Large intestine (tissue), 3 donors: ENCODE results near the gene RAB3IL1. TPM values are rescaled to one million over a fixed set of nuclear protein-coding genes. Genes with fewer than 3 reads are reported as not detected.

Experiments used
- DNase-seq, 2 donors: peaks; one replicate each; pipeline versions ENCODE4 v3.0.0 to v3.0.0-alpha.2; 2013
- H3K27ac ChIP-seq: one replicate; pipeline ENCODE4 v1.5.1; 2013; ENCODE audit warnings: low read length
- H3K27me3 ChIP-seq: 2 replicates; pipeline ENCODE4 v1.6.1; 2013; ENCODE audit warnings: low read length; ENCODE audit not compliant: control insufficient read depth, insufficient read depth
- H3K36me3 ChIP-seq: 2 replicates; pipeline ENCODE4 v1.6.1; 2013; ENCODE audit warnings: low read length; ENCODE audit not compliant: control insufficient read depth, insufficient read depth
- H3K4me1 ChIP-seq: one replicate; pipeline ENCODE4 v1.6.1; 2013; ENCODE audit warnings: low read length; ENCODE audit not compliant: control insufficient read depth, insufficient read depth
- H3K4me3 ChIP-seq: one replicate; pipeline ENCODE4 v1.5.1; 2013; ENCODE audit warnings: low read length
- H3K9me3 ChIP-seq: one replicate; pipeline ENCODE4 v1.6.1; 2013; ENCODE audit warnings: mild to moderate bottlenecking, low read depth, low read length, moderate library complexity; ENCODE audit not compliant: control insufficient read depth
- WGBS: methylation state at CpG from one replicate; pipeline ENCODE4 v1.1.5; 2013; ENCODE audit warnings: low lambda C conversion rate; ENCODE audit not compliant: insufficient coverage; 5-methylcytosine and 5-hydroxymethylcytosine counted together
- polyA plus RNA-seq: library from polyadenylated mRNA; unstranded; fragments of 120-200 nt; gene quantifications from one replicate; pipeline ENCODE4 v1.2.1, GENCODE V29; 2013

Gene RAB3IL1
- polyA plus RNA-seq, 1 donor: 19.6 TPM

- no peak overlapping the region for H3K27ac ChIP-seq
- H3K4me3 ChIP-seq: no peak overlapping the region
- H3K36me3 ChIP-seq: peaks cover 13% of the 10 kb centered on the region
- 60% methylated on average over 1 of the region's 17 CpGs for WGBS
- H3K9me3 ChIP-seq: no peaks in the 10 kb centered on the region
- H3K27me3 ChIP-seq: no peaks in the 10 kb centered on the region
- DNase-seq: no peak
- peaks cover 23% of the 10 kb centered on the region for H3K4me1 ChIP-seq
Observed at GRCh38 chr11:61911701-61912529, 5.5 kb downstream of the RAB3IL1 start.

GRCh38 chr11:61911128-61911700 lies 6.2 kb downstream of the RAB3IL1 start:
- WGBS: no CpG with 5 or more reads among the region's 7 CpGs
- Histone ChIP-seq H3K4me1 (peaks cover 23% of the 10 kb centered on the region), H3K27ac (no peak overlapping the region)

GRCh38 chr11:61910187-61911127 lies 6.9 kb downstream of the RAB3IL1 start:
- Histone ChIP-seq H3K27me3 (no peaks in the 10 kb centered on the region), H3K9me3 (no peaks in the 10 kb centered on the region), H3K27ac (no peak overlapping the region), H3K4me1 (peaks cover 30% of the 10 kb centered on the region), H3K4me3 (no peak overlapping the region), H3K36me3 (peaks cover 27% of the 10 kb centered on the region)
- no CpG with 5 or more reads among the region's 13 CpGs for WGBS
- DNase-seq: no peak

More at GRCh38 chr11:61911128-61911700, 6.2 kb downstream of the RAB3IL1 start:
- H3K4me3 ChIP-seq: no peak overlapping the region
- H3K36me3 ChIP-seq: peaks cover 20% of the 10 kb centered on the region
- no peak for DNase-seq
- no peaks in the 10 kb centered on the region for H3K9me3 ChIP-seq
- H3K27me3 ChIP-seq: no peaks in the 10 kb centered on the region

GRCh38 chr11:61908730-61909316 lies 8.5 kb downstream of the RAB3IL1 start:
- H3K27ac ChIP-seq: peak overlapping the region; percentile 65
- H3K36me3 ChIP-seq: peaks cover 32% of the 10 kb centered on the region
- no CpG with 5 or more reads among the region's 10 CpGs for WGBS
- no peaks in the 10 kb centered on the region for H3K9me3 ChIP-seq
- no peak overlapping the region for H3K4me3 ChIP-seq
- peaks cover 44% of the 10 kb centered on the region for H3K4me1 ChIP-seq
- DNase-seq: peak; percentile 64 to 76
- H3K27me3 ChIP-seq: no peaks in the 10 kb centered on the region

- no peak for DNase-seq
- Histone ChIP-seq H3K36me3 (peaks cover 33% of the 10 kb centered on the region), H3K27me3 (no peaks in the 10 kb centered on the region), H3K27ac (peak overlapping the region; percentile 65), H3K9me3 (no peaks in the 10 kb centered on the region), H3K4me1 (peaks cover 45% of the 10 kb centered on the region), H3K4me3 (no peak overlapping the region)
- no CpG with 5 or more reads among the region's 21 CpGs for WGBS
Observed at GRCh38 chr11:61907871-61908729, 9.3 kb downstream of the RAB3IL1 start.

- DNase-seq: no peak
- Histone ChIP-seq H3K4me1 (peaks cover 45% of the 10 kb centered on the region), H3K27ac (no peak overlapping the region), H3K36me3 (peaks cover 39% of the 10 kb centered on the region), H3K27me3 (no peaks in the 10 kb centered on the region), H3K4me3 (no peak overlapping the region), H3K9me3 (no peaks in the 10 kb centered on the region)
- no CpG with 5 or more reads among the region's 19 CpGs for WGBS
Observed at GRCh38 chr11:61907282-61907681, 10.1 kb downstream of the RAB3IL1 start.

GRCh38 chr11:61906522-61906909 lies 10.8 kb downstream of the RAB3IL1 start:
- H3K9me3 ChIP-seq: no peaks in the 10 kb centered on the region
- no peak overlapping the region for H3K27ac ChIP-seq
- H3K4me3 ChIP-seq: no peak overlapping the region
- no peaks in the 10 kb centered on the region for H3K27me3 ChIP-seq
- H3K36me3 ChIP-seq: peaks cover 44% of the 10 kb centered on the region
- DNase-seq: no peak
- WGBS: no CpG with 5 or more reads among the region's 14 CpGs
- H3K4me1 ChIP-seq: peaks cover 42% of the 10 kb centered on the region

- Histone ChIP-seq H3K4me3 (no peak overlapping the region), H3K4me1 (peaks cover 42% of the 10 kb centered on the region), H3K36me3 (peaks cover 50% of the 10 kb centered on the region), H3K27ac (no peak overlapping the region), H3K9me3 (no peaks in the 10 kb centered on the region), H3K27me3 (no peaks in the 10 kb centered on the region)
- DNase-seq: no peak
- no CpG with 5 or more reads among the region's 14 CpGs for WGBS
Observed at GRCh38 chr11:61905801-61906521, 11.4 kb downstream of the RAB3IL1 start.

- no peaks in the 10 kb centered on the region for H3K27me3 ChIP-seq
- peaks cover 39% of the 10 kb centered on the region for H3K4me1 ChIP-seq
- WGBS: no CpG with 5 or more reads among the region's 13 CpGs
- no peaks in the 10 kb centered on the region for H3K9me3 ChIP-seq
- H3K27ac ChIP-seq: no peak overlapping the region
- H3K36me3 ChIP-seq: peaks cover 55% of the 10 kb centered on the region
- H3K4me3 ChIP-seq: no peak overlapping the region
- DNase-seq: no peak
Observed at GRCh38 chr11:61905067-61905696, 12.2 kb downstream of the RAB3IL1 start.
